Sigmoid colon (tissue), 7 donors: ENCODE data around the gene RRP12. TPM values are rescaled to one million over a fixed set of nuclear protein-coding genes. Genes with fewer than 3 reads are reported as not detected.
A peak's percentile ranks its signal among the peaks of the same experiment; 100 is the strongest.

ENCODE experiments used
- DNase-seq: peaks from one replicate; pipeline ENCODE4 v3.0.0-alpha.2; 2019
- H3K27ac ChIP-seq, 4 donors: fragments of 200-600 bp; sonication (generic); one replicate each; pipeline ENCODE4 v1.5.1; 2016 to 2019; ENCODE audit warnings: mild to moderate bottlenecking in 1 of 4
- H3K27me3 ChIP-seq, 3 donors: fragments of 200-600 bp; sonication (generic); one replicate each; pipeline ENCODE4 v1.5.1; 2019; ENCODE audit warnings: mild to moderate bottlenecking in 1 of 3
- H3K36me3 ChIP-seq, 4 donors: fragments of 200-600 bp; sonication (generic); one replicate each; pipeline ENCODE4 v1.5.1; 2016 to 2019
- H3K4me1 ChIP-seq, 4 donors: fragments of 200-600 bp; sonication (generic); one replicate each; pipeline ENCODE4 v1.5.1; 2017 to 2019
- H3K4me3 ChIP-seq, 4 donors: fragments of 200-600 bp; sonication (generic); one replicate each; pipeline ENCODE4 v1.5.1; 2017 to 2019; ENCODE audit warnings: mild to moderate bottlenecking in 2 of 4, moderate library complexity in 1 of 4
- H3K9me3 ChIP-seq, 4 donors: fragments of 200-600 bp in 3 of 4; sonication (generic) in 3 of 4; one replicate each; pipeline versions ENCODE4 v1.5.1 to v1.6.1; 2013 to 2019
- EP300 ChIP-seq, 4 donors: sonication (generic); formaldehyde crosslinking; IDR thresholded peaks; one replicate each; pipeline ENCODE4 v1.6.1; 2017; ENCODE audit warnings: antibody characterized with exemption in 4 of 4
- POLR2A ChIP-seq, 2 donors: fragments of 450-650 bp; IDR thresholded peaks; one replicate each; pipeline ENCODE4 v1.6.1; 2016; ENCODE audit warnings: antibody characterized with exemption in 2 of 2, mild to moderate bottlenecking in 2 of 2, moderate library complexity in 2 of 2
- POLR2AphosphoS5 ChIP-seq, 4 donors: sonication (generic); formaldehyde crosslinking; IDR thresholded peaks; one replicate each; pipeline ENCODE4 v1.6.1; 2017; ENCODE audit warnings: antibody characterized with exemption in 4 of 4
- WGBS, 2 donors: extraction: QIAGEN DNeasy Blood & Tissue Kit; methylation state at CpG; one replicate each; pipeline ENCODE4 v1.1.7; 2013; 5-methylcytosine and 5-hydroxymethylcytosine counted together
- intact Hi-C: fragments of 100-400 bp; cut with DNase I; formaldehyde crosslinking; loops from one replicate; pipeline ENCODE4 v1.15.1; 2023
- polyA plus RNA-seq, 3 donors: library from polyadenylated mRNA; stranded (reverse); fragments of 200-250 nt; gene quantifications; one replicate each; pipeline ENCODE4 v1.2.3, GENCODE V29; 2013
- total RNA-seq, 4 donors: library from RNA; depleted of rRNA; stranded (reverse); fragments of >200 nt; gene quantifications; one replicate each; pipeline ENCODE4 v1.1.0, GENCODE V29; 2016
- TF ChIP-seq, protein P1 (sequence below), 4 experiments: fragments of 450-650 bp in 3 of 4; fragments of 200-600 bp in 1 of 4; IDR thresholded peaks; one replicate each; pipeline ENCODE4 v1.5.1; 2016 to 2019; ENCODE audit warnings: antibody characterized with exemption in 4 of 4, mild to moderate bottlenecking in 3 of 4, moderate library complexity in 2 of 4
- donor health status: healthy with polysubstance abuse.
- donor health status: Bipolar disorder and iron deficiency.
- donor health status: healthy.

The RRP12 gene
- total and polyA plus RNA-seq, 7 donors: 3.2 to 18.8 (median 7.8) TPM

DNA sequence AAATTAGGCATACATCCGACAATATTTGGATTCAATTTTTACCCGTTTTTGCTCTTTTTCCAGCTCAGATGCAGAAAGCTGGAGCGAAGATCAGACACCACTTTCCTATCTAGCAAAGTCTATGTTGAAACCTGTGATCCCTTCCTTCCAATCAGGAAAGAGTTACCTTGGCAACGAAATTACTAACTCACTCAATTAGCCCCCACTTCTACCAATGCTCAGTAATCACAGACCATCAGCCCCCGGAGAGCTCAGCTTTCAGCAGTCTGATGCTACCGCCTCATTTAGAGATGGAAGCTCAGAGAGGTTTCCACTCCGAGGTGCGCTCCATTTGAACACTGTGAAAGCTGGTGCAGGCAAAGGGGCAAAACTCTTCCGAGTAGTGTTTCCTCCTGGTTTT lies 75.4 kb downstream of the RRP12 start:
- Histone ChIP-seq H3K36me3 (peaks cover 0 to 14% (median 0%) of the 10 kb centered on the region in 4 donors), H3K27ac (no peak overlapping the region), H3K9me3 (no peaks in the 10 kb centered on the region), H3K4me1 (peaks cover 0 to 27% (median 24%) of the 10 kb centered on the region in 4 donors), H3K27me3 (no peaks in the 10 kb centered on the region), H3K4me3 (no peak overlapping the region)
- DNase-seq: no peak
- WGBS, 2 donors: 85 to 93% methylated on average over 9 of the region's 9 CpGs
- TF ChIP-seq POLR2A (IDR thresholded peaks at IDR 0.05): no peak
- TF ChIP-seq EP300 (IDR thresholded peaks at IDR 0.05): no peak
- TF ChIP-seq, protein P1, sequence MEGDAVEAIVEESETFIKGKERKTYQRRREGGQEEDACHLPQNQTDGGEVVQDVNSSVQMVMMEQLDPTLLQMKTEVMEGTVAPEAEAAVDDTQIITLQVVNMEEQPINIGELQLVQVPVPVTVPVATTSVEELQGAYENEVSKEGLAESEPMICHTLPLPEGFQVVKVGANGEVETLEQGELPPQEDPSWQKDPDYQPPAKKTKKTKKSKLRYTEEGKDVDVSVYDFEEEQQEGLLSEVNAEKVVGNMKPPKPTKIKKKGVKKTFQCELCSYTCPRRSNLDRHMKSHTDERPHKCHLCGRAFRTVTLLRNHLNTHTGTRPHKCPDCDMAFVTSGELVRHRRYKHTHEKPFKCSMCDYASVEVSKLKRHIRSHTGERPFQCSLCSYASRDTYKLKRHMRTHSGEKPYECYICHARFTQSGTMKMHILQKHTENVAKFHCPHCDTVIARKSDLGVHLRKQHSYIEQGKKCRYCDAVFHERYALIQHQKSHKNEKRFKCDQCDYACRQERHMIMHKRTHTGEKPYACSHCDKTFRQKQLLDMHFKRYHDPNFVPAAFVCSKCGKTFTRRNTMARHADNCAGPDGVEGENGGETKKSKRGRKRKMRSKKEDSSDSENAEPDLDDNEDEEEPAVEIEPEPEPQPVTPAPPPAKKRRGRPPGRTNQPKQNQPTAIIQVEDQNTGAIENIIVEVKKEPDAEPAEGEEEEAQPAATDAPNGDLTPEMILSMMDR (IDR thresholded peaks at IDR 0.05): no peak
- TF ChIP-seq POLR2AphosphoS5 (IDR thresholded peaks at IDR 0.05): no peak
- intact Hi-C loops: no loop called here

DNA sequence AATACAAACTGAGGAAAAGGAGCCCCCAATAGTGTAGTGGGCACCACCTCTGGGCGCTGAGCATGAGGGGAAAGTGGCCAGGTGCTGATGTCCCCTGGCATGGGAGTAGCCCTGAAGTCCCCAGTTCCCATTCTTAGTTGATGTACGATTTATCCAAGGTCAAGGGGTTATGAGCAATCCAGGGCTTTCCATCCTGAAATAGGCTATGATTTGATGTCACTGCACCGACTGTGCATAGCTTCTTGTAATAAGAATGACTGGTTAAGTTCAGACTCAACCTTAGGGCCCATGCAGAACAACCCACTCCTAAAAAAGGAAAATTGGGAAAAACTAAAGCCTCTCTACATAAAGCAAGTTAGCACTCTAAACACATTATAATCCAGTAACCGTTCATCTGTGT lies 77.6 kb downstream of the RRP12 start:
- Histone ChIP-seq H3K36me3 (peaks cover 0 to 3% (median 0%) of the 10 kb centered on the region in 4 donors), H3K4me1 (peaks cover 0 to 25% (median 19%) of the 10 kb centered on the region in 4 donors), H3K27me3 (no peaks in the 10 kb centered on the region), H3K4me3 (no peak overlapping the region), H3K9me3 (no peaks in the 10 kb centered on the region), H3K27ac (no peak overlapping the region)
- 86 to 89% methylated on average over 4 of the region's 4 CpGs for WGBS, 2 donors
- intact Hi-C loops: no loop called here
- no peak for DNase-seq
- TF ChIP-seq, protein P1 (IDR thresholded peaks at IDR 0.05): no peak
- no peak for TF ChIP-seq POLR2AphosphoS5 (IDR thresholded peaks at IDR 0.05)
- TF ChIP-seq EP300 (IDR thresholded peaks at IDR 0.05): no peak
- TF ChIP-seq POLR2A (IDR thresholded peaks at IDR 0.05): no peak

DNA sequence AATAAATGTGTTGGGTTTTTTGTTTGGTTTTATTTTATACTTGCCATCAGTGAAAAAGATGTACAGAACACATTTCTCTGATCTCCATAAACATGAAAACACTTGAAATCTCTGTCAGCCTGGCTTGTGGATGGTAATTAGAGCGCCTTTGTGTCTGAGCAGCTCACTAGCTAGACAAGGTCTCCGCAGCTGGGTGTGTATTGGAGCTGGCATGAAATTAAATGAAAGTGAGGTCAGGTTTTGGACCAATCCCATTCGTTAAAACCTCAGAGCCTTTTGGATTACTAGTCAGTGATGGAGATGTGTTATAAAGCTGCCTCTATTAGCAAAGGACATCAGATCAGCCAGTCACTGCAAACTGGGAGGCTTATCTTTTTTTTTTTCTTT lies 79.3 kb downstream of the RRP12 start:
- no peak overlapping the region for H3K4me3 ChIP-seq
- TF ChIP-seq EP300 (IDR thresholded peaks at IDR 0.05) (no peak), POLR2AphosphoS5 (IDR thresholded peaks at IDR 0.05) (no peak)
- TF ChIP-seq, protein P1 (IDR thresholded peaks at IDR 0.05): no peak
- WGBS, 2 donors: 58 to 83% methylated on average over 3 of the region's 3 CpGs
- no peak for DNase-seq
- peaks cover 0 to 33% (median 20%) of the 10 kb centered on the region in 4 donors for H3K4me1 ChIP-seq
- no peaks in the 10 kb centered on the region for H3K27me3 ChIP-seq
- no peaks in the 10 kb centered on the region for H3K36me3 ChIP-seq
- no peaks in the 10 kb centered on the region for H3K9me3 ChIP-seq
- intact Hi-C loops: no loop called here
- no peak overlapping the region for H3K27ac ChIP-seq

GRCh38 chr10:97321032-97321803 lies 79.9 kb downstream of the RRP12 start:
- no peak for TF ChIP-seq EP300 (IDR thresholded peaks at IDR 0.05)
- no peak for TF ChIP-seq POLR2A (IDR thresholded peaks at IDR 0.05)
- TF ChIP-seq POLR2AphosphoS5 (IDR thresholded peaks at IDR 0.05): peak in 1 of 4 donors; percentile 32
- TF ChIP-seq, protein P1 (IDR thresholded peaks at IDR 0.05): no peak
- H3K9me3 ChIP-seq: no peaks in the 10 kb centered on the region
- peak; percentile 73 for DNase-seq
- H3K36me3 ChIP-seq: no peaks in the 10 kb centered on the region
- H3K27me3 ChIP-seq: no peaks in the 10 kb centered on the region
- intact Hi-C loops: no loop called here
- H3K4me1 ChIP-seq: peaks cover 0 to 33% (median 20%) of the 10 kb centered on the region in 4 donors
- peak overlapping the region; percentile 90 to 97 (median 92) for H3K27ac ChIP-seq
- peak overlapping the region; percentile 42 to 97 (median 82) for H3K4me3 ChIP-seq
- 32 to 51% methylated on average over 38 of the region's 38 CpGs for WGBS, 2 donors
